22Rv1 (cell line): ENCODE results near the gene LRP8.

Experiments used
- H3K27ac ChIP-seq: fragments of 450-650 bp; 2 replicates; pipeline ENCODE4 v1.5.1; 2017
- CTCF ChIP-seq: fragments of 450-650 bp; IDR thresholded peaks from 2 replicates; pipeline ENCODE4 v1.5.1; 2017; ENCODE audit warnings: mild to moderate bottlenecking
- ZFX ChIP-seq: fragments of 450-650 bp; IDR thresholded peaks from 2 replicates; pipeline ENCODE4 v1.6.1; 2017; ENCODE audit warnings: antibody characterized with exemption, borderline replicate concordance

LRP8 gene

GRCh38 chr1:53359225-53359933, 31.5 kb upstream of the LRP8 start:
- no peak for TF ChIP-seq ZFX
- no peak for TF ChIP-seq CTCF
- no peak overlapping the region for H3K27ac ChIP-seq

GRCh38 chr1:53356637-53357036, 28.8 kb upstream of the LRP8 start:
- H3K27ac ChIP-seq: no peak overlapping the region
- TF ChIP-seq ZFX (no peak), CTCF (no peak)

GRCh38 chr1:53354119-53354518, 26.2 kb upstream of the LRP8 start:
- TF ChIP-seq ZFX: no peak
- no peak for TF ChIP-seq CTCF
- H3K27ac ChIP-seq: no peak overlapping the region

GRCh38 chr1:53352561-53352960, 24.7 kb upstream of the LRP8 start:
- TF ChIP-seq ZFX: no peak
- TF ChIP-seq CTCF: no peak
- no peak overlapping the region for H3K27ac ChIP-seq

- H3K27ac ChIP-seq: no peak overlapping the region
- no peak for TF ChIP-seq CTCF
- TF ChIP-seq ZFX: no peak
Observed at GRCh38 chr1:53350853-53351767, 23.2 kb upstream of the LRP8 start.

- TF ChIP-seq CTCF (no peak), ZFX (no peak)
- H3K27ac ChIP-seq: no peak overlapping the region
Observed at GRCh38 chr1:53349968-53350852, 22.3 kb upstream of the LRP8 start.
